HepG2 (cell line): Measurements from ENCODE around the gene CRNKL1. TPM values are rescaled to one million over a fixed set of nuclear protein-coding genes. Genes with fewer than 3 reads are reported as not detected.
A peak's percentile ranks its signal among the peaks of the same experiment; 100 is the strongest.

Experiments
- ATAC-seq: fragments of 200-7000 bp; cut with Tn5 transposase; 3 replicates; pipeline ENCODE4 v1.9.1; 2020; ENCODE audit warnings: mild to moderate bottlenecking, moderate library complexity
- Bru-seq: library from RNA; stranded (reverse); fragments of 400-500 nt; gene quantifications from one replicate; lab custom pipeline; 2021; lab: Mats Ljungman, UMichigan
- BruChase-seq, 2 experiments: library from RNA; stranded (reverse); fragments of 400-500 nt; gene quantifications; one replicate each; lab custom pipeline; 2021; lab: Mats Ljungman, UMichigan
- BruUV-seq: library from RNA; stranded (reverse); fragments of 400-500 nt; replicated peaks from 2 replicates; lab custom pipeline; 2021; lab: Mats Ljungman, UMichigan
- CTCF ChIA-PET: fragments of 300-600 bp; formaldehyde crosslinking; extraction: SDS; loops from one replicate; lab custom pipeline; 2021; ENCODE audit warnings: low total read pairs, inconsistent platforms, low intra/inter-chr PET ratio; lab: Yijun Ruan, JAX
- POLR2A ChIA-PET: fragments of 350-600 bp; sonication (Branson Sonifier 250); formaldehyde crosslinking; loops from one replicate; lab custom pipeline; 2020; ENCODE audit warnings: antibody characterized with exemption, inconsistent platforms; lab: Yijun Ruan, JAX
- DNase-seq: peaks from one replicate; pipeline ENCODE4 v3.0.0-alpha.2; 2015; ENCODE audit warnings: low spot score
- FAIRE-seq: peaks from 3 replicates; lab custom pipeline; 2011; peaks lifted over from hg19 to GRCh38; lab: Jason Lieb, UNC
- H2AFZ ChIP-seq: one replicate; pipeline ENCODE4 v1.6.1; 2011; ENCODE audit warnings: low read length, inconsistent platforms
- H3K27ac ChIP-seq: fragments of 300-600 bp; 3 replicates; pipeline ENCODE4 v1.8.0; 2011; ENCODE audit warnings: mixed run types, mild to moderate bottlenecking, mixed read lengths, low read length, inconsistent platforms; ENCODE audit not compliant: insufficient read depth; ENCODE audit errors: extremely low read length
- H3K27me3 ChIP-seq, 2 experiments: fragments of 200-600 bp in 1 of 2; 2 replicates in 1 of 2; 3 replicates in 1 of 2; pipeline versions ENCODE4 v1.6.0 to v1.8.0; 2011; ENCODE audit warnings: low read length in 2 of 2, mild to moderate bottlenecking in 2 of 2, moderate library complexity in 2 of 2, inconsistent platforms in 1 of 2; ENCODE audit not compliant: insufficient read depth in 2 of 2, control insufficient read depth in 1 of 2
- H3K36me3 ChIP-seq, 2 experiments: fragments of 200-600 bp in 1 of 2; replicated peaks in 1 of 2; 2 replicates in 1 of 2; 3 replicates in 1 of 2; pipeline versions ENCODE4 v1.5.1 to v1.8.0; 2011; ENCODE audit warnings: low read length in 2 of 2, inconsistent platforms in 1 of 2; ENCODE audit not compliant: insufficient read depth in 2 of 2, control insufficient read depth in 1 of 2
- H3K4me1 ChIP-seq: 2 replicates; pipeline ENCODE4 v1.5.1; 2012; ENCODE audit warnings: low read length, inconsistent platforms; ENCODE audit not compliant: insufficient read depth
- H3K4me2 ChIP-seq: 2 replicates; pipeline ENCODE4 v1.6.0; 2011; ENCODE audit warnings: low read depth, low read length, inconsistent platforms
- H3K4me3 ChIP-seq, 3 experiments: fragments of 200-600 bp in 1 of 3; sonication (generic), shearing (Covaris generic) in 1 of 3; replicated peaks in 1 of 3; 2 replicates each; pipeline ENCODE4 v1.5.1; 2011 to 2016; ENCODE audit warnings: low read length in 3 of 3, inconsistent platforms in 2 of 3, low read depth in 2 of 3, mild to moderate bottlenecking in 2 of 3, control low read depth in 1 of 3, mixed read lengths in 1 of 3; ENCODE audit not compliant: insufficient read depth in 1 of 3
- H3K79me2 ChIP-seq: one replicate; pipeline ENCODE4 v1.6.1; 2011; ENCODE audit warnings: low read length, inconsistent platforms; ENCODE audit not compliant: insufficient read depth
- H3K9ac ChIP-seq: 2 replicates; pipeline ENCODE4 v1.6.0; 2011; ENCODE audit warnings: mild to moderate bottlenecking, low read depth, low read length, inconsistent platforms; ENCODE audit not compliant: insufficient read depth
- H3K9me3 ChIP-seq: 2 replicates; pipeline ENCODE4 v1.5.1; 2012; ENCODE audit warnings: mild to moderate bottlenecking, low read length
- H4K20me1 ChIP-seq: 2 replicates; pipeline ENCODE4 v1.6.0; 2011; ENCODE audit warnings: inconsistent platforms, mild to moderate bottlenecking, low read length, moderate library complexity; ENCODE audit not compliant: insufficient read depth
- KDM5B ChIP-seq: sonication (generic); formaldehyde crosslinking; IDR thresholded peaks from 2 replicates; pipeline ENCODE4 v1.4.0; 2020; ENCODE audit warnings: missing genetic modification reagents, mild to moderate bottlenecking, borderline replicate concordance
- RBAK ChIP-seq: sonication (generic); formaldehyde crosslinking; IDR thresholded peaks from 2 replicates; pipeline ENCODE4 v1.5.1; 2020; ENCODE audit warnings: mild to moderate bottlenecking, missing genetic modification reagents
- WGBS: methylation state at CpG from one replicate; pipeline ENCODE4 v1.1.6; 2017; ENCODE audit warnings: low lambda C conversion rate; 5-methylcytosine and 5-hydroxymethylcytosine counted together
- in situ Hi-C: cut with HindIII; loops from 2 replicates; pipeline ENCODE4 v1.10.0; 2017; ENCODE audit warnings: low pct_unique_long_range_greater_than_20kb; ENCODE audit not compliant: extremely low pct_ligation_motif_present
- intact Hi-C: fragments of 100-400 bp; cut with micrococcal nuclease; formaldehyde crosslinking; loops from one replicate; pipeline ENCODE4 v1.10.0; 2022; ENCODE audit not compliant: unreplicated experiment
- long read RNA-seq, 2 experiments: library from RNA in 1 of 2; library from polyadenylated mRNA in 1 of 2; stranded (forward) in 1 of 2; unstranded in 1 of 2; transcript quantifications; one replicate each; pipeline ENCODE4 v2.0.0, GENCODE V29; 2019 to 2022
- polyA minus RNA-seq, 3 experiments: library from RNA; depleted of rRNA, polyadenylated mRNA; stranded (reverse); fragments of >200 nt; gene quantifications; 2 replicates each; pipeline ENCODE4 v1.2.3, GENCODE V29; 2011; ENCODE audit warnings: low replicate concordance in 1 of 3
- polyA plus RNA-seq, 8 experiments: library from polyadenylated mRNA; depleted of rRNA in 3 of 8; stranded (reverse) in 7 of 8; unstranded in 1 of 8; fragments of >200 nt; fragmentation: Illumina TruSeq in 4 of 8; extraction: Trizol in 4 of 8; gene quantifications; 2 replicates each; pipeline versions ENCODE4 v1.2.1 to v1.2.3, GENCODE V29; 2011 to 2016; ENCODE audit warnings: low read depth in 4 of 8, missing spikeins in 1 of 8, mixed read lengths in 1 of 8; ENCODE audit not compliant: insufficient read depth in 1 of 8
- total RNA-seq, 5 experiments: library from RNA; depleted of rRNA; stranded (reverse); fragments of >200 nt; fragmentation: Illumina TruSeq; extraction: Trizol; gene quantifications; 2 replicates each; pipeline ENCODE4 v1.2.3, GENCODE V29; 2016; ENCODE audit warnings: low read depth in 1 of 5
- TF ChIP-seq, protein P1 (sequence below), 2 experiments: fragments of 450-650 bp in 1 of 2; sonication (generic) in 1 of 2; formaldehyde crosslinking in 1 of 2; IDR thresholded peaks; 2 replicates each; pipeline versions ENCODE4 v1.6.1 to v1.8.0; 2016 to 2022; ENCODE audit warnings: antibody characterized with exemption in 1 of 2, mild to moderate bottlenecking in 1 of 2, missing genetic modification reagents in 1 of 2
- TF ChIP-seq, protein P2 (sequence below): sonication (generic); formaldehyde crosslinking; IDR thresholded peaks from 2 replicates; pipeline ENCODE4 v1.4.0; 2020; ENCODE audit warnings: low read depth, mild to moderate bottlenecking, missing genetic modification reagents

CRNKL1 gene
- total RNA-seq (2016; rRNA removed; fragmentation: Illumina TruSeq; extraction: Trizol) (64.5 and 103 TPM in 2 replicates), polyA plus RNA-seq (2011; rRNA removed) (10.8 and 12.3 TPM in 2 replicates), polyA minus RNA-seq (2011; rRNA and poly(A)+ RNA removed; ENCODE audit: low replicate concordance) (5.1 and 9.0 TPM in 2 replicates), Bru-seq, nascent RNA (percentile 89 among the genes with signal in this experiment), BruChase-seq, experiment 1, labeled RNA remaining after a 6-hour chase (percentile 90 among the genes with signal in this experiment), BruChase-seq, experiment 2, labeled RNA remaining after a 2-hour chase (percentile 90 among the genes with signal in this experiment)
- total RNA-seq (2016; cell fraction: cytosol; rRNA removed; fragmentation: Illumina TruSeq; extraction: Trizol; ENCODE audit: low read depth) = 8.3 and 8.7 TPM in 2 replicates
- total RNA-seq (2016; cell fraction: insoluble cytoplasmic fraction; rRNA removed; fragmentation: Illumina TruSeq; extraction: Trizol) = 62.9 and 102 TPM in 2 replicates
- total RNA-seq (2016; cell fraction: membrane; rRNA removed; fragmentation: Illumina TruSeq; extraction: Trizol) = 16.0 and 23.6 TPM in 2 replicates
- total RNA-seq (2016; cell fraction: nucleus; rRNA removed; fragmentation: Illumina TruSeq; extraction: Trizol) = 44.4 and 50.7 TPM in 2 replicates
- 7.1 and 10.7 TPM in 2 replicates for polyA plus RNA-seq (2011; cell fraction: cytosol; rRNA removed)
- 7.0 and 7.9 TPM in 2 replicates for polyA plus RNA-seq (2011; cell fraction: nucleus; rRNA removed)
- polyA plus RNA-seq (2012) = 24.5 and 37.7 TPM in 2 replicates
- 4.5 and 4.7 TPM in 2 replicates for polyA plus RNA-seq (2016; cell fraction: cytosol; fragmentation: Illumina TruSeq; extraction: Trizol; ENCODE audit: low read depth)
- 69.8 and 72.6 TPM in 2 replicates for polyA plus RNA-seq (2016; cell fraction: insoluble cytoplasmic fraction; fragmentation: Illumina TruSeq; extraction: Trizol; ENCODE audit: low read depth)
- polyA plus RNA-seq (2016; cell fraction: membrane; fragmentation: Illumina TruSeq; extraction: Trizol; ENCODE audit: low read depth) = 7.0 and 7.5 TPM in 2 replicates
- 51.1 and 58.0 TPM in 2 replicates for polyA plus RNA-seq (2016; cell fraction: nucleus; fragmentation: Illumina TruSeq; extraction: Trizol; ENCODE audit: insufficient read depth, low read depth)
- 17.9 and 18.2 TPM in 2 replicates for polyA minus RNA-seq (2011; cell fraction: cytosol; rRNA and poly(A)+ RNA removed)
- polyA minus RNA-seq (2011; cell fraction: nucleus; rRNA and poly(A)+ RNA removed) = 46.4 and 51.1 TPM in 2 replicates
- long read RNA-seq, experiment 1, full-length matches to known transcripts = 40 of 62 reads
- long read RNA-seq, experiment 1, partial matches to known transcripts = 18 of 62 reads
- long read RNA-seq, experiment 1, other reads (novel, unspliced or antisense) = 4 of 62 reads
- long read RNA-seq, experiment 2, full-length matches to known transcripts = 40 of 72 reads
- long read RNA-seq, experiment 2, partial matches to known transcripts = 15 of 72 reads
- long read RNA-seq, experiment 2, other reads (novel, unspliced or antisense) = 17 of 72 reads

DNA sequence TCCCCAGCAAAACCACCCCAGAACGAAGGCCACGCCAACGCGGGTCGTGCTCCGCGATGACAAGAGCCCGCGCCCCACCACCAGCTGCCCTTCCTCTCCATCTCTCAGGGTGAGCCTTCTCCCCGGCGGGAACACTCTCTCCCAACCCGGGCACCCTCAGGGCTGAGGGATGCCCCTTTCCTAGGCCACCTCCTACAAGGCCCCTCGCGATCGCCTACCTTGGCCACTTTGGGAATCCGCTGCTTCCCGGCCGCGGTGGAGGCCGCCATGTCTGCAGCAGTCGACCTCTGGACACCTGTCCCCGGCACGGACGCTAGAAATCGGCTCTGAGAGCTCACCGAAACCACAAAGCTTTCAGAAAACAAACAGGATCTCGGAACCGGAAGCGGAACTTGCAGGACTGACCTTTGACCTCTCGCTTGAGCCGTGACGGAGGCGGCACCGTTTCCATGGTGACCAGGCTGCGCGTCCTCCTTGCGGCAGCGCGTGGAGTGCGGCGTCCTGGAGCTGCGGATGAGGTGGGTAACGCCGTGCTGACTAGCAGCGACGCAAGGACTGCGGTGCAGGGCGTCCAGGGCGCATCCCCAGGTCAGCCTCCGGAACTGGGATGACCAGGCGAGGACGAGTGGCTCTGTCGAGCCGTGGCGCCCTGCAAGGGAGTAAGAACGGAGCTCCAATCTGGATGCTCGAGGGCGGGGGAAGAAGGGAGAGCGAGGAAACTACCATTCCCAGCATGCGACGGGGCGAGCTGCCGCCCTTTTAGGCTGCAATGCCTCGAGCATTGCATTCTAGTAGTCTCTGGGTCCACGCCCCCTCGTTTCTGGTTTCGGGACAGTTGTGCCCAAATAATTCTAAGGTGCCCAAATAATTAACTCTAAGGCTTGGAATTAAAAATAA is at the start of gene CRNKL1, which contains the start of gene CFAP61:
Gene CRNKL1 (minus strand): TSS at position 393 of the 897 bp plus-strand sequence. CDS start 124 bp downstream, at position 269.
Gene CFAP61 (plus strand): TSS at position 459 of the 897 bp plus-strand sequence. CDS start 4,122 bp downstream, outside the sequence.
- peak; percentile 99 for DNase-seq
- H3K36me3 ChIP-seq = peaks cover 13 to 30% of the 10 kb centered on the region in 2 experiments
- H3K27me3 ChIP-seq = peaks cover 0 to 4% of the 10 kb centered on the region in 2 experiments; a peak in 2 of 5 replicates
- 1% methylated on average over 60 of the region's 67 CpGs for WGBS
- no peaks in the 10 kb centered on the region for H3K9me3 ChIP-seq
- H3K4me2 ChIP-seq = peak within 1 kb of the TSS; percentile 82
- FAIRE-seq = peak; percentile 92
- no peaks in the 10 kb centered on the region for H4K20me1 ChIP-seq
- ChIA-PET CTCF (no interaction called here), POLR2A (interaction anchor here (0.6 to 2.4 kb wide), 21 partner anchors 10 to 1912 kb away, joined by 3 to 53 read pairs (median 4); partner anchors contain the start of genes KIZ, NAA20, RALGAPA2 and RIN2)
- H2AFZ ChIP-seq = peak within 1 kb of the TSS; percentile 98
- H3K27ac ChIP-seq = peak within 1 kb of the TSS; percentile 84
- in situ Hi-C loops = no loop called here
- peak within 1 kb of the TSS; percentile 87 to 94 (median 89) for H3K4me3 ChIP-seq
- no TSS peak for BruUV-seq
- H3K79me2 ChIP-seq = peaks cover 20% of the 10 kb centered on the region
- peak within 1 kb of the TSS; percentile 87 for H3K9ac ChIP-seq
- H3K4me1 ChIP-seq = peaks cover 19% of the 10 kb centered on the region
- peak; percentile 97 for ATAC-seq
- intact Hi-C loops = loop anchor here (1.0 kb wide), 1 partner anchor 35 kb away; the partner anchor contains the start of gene NAA20
- TF ChIP-seq KDM5B (CRISPR knock-in tag) = peak; percentile 98
- TF ChIP-seq, protein P1, sequence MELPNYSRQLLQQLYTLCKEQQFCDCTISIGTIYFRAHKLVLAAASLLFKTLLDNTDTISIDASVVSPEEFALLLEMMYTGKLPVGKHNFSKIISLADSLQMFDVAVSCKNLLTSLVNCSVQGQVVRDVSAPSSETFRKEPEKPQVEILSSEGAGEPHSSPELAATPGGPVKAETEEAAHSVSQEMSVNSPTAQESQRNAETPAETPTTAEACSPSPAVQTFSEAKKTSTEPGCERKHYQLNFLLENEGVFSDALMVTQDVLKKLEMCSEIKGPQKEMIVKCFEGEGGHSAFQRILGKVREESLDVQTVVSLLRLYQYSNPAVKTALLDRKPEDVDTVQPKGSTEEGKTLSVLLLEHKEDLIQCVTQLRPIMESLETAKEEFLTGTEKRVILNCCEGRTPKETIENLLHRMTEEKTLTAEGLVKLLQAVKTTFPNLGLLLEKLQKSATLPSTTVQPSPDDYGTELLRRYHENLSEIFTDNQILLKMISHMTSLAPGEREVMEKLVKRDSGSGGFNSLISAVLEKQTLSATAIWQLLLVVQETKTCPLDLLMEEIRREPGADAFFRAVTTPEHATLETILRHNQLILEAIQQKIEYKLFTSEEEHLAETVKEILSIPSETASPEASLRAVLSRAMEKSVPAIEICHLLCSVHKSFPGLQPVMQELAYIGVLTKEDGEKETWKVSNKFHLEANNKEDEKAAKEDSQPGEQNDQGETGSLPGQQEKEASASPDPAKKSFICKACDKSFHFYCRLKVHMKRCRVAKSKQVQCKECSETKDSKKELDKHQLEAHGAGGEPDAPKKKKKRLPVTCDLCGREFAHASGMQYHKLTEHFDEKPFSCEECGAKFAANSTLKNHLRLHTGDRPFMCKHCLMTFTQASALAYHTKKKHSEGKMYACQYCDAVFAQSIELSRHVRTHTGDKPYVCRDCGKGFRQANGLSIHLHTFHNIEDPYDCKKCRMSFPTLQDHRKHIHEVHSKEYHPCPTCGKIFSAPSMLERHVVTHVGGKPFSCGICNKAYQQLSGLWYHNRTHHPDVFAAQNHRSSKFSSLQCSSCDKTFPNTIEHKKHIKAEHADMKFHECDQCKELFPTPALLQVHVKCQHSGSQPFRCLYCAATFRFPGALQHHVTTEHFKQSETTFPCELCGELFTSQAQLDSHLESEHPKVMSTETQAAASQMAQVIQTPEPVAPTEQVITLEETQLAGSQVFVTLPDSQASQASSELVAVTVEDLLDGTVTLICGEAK (IDR thresholded peaks at IDR 0.05) = peak; percentile 83
- TF ChIP-seq, protein P1 (CRISPR knock-in tag; IDR thresholded peaks at IDR 0.05) = peak; percentile 94
- TF ChIP-seq RBAK (CRISPR knock-in tag) = no peak
- TF ChIP-seq, protein P2, sequence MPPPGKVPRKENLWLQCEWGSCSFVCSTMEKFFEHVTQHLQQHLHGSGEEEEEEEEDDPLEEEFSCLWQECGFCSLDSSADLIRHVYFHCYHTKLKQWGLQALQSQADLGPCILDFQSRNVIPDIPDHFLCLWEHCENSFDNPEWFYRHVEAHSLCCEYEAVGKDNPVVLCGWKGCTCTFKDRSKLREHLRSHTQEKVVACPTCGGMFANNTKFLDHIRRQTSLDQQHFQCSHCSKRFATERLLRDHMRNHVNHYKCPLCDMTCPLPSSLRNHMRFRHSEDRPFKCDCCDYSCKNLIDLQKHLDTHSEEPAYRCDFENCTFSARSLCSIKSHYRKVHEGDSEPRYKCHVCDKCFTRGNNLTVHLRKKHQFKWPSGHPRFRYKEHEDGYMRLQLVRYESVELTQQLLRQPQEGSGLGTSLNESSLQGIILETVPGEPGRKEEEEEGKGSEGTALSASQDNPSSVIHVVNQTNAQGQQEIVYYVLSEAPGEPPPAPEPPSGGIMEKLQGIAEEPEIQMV (CRISPR knock-in tag) = peak; percentile 96
